RWPE1 (cell line): ENCODE results near the gene SDCCAG8.

Experiments used
- CTCF ChIA-PET: fragments of 350-600 bp; sonication (Branson Sonifier 250); formaldehyde crosslinking; extraction: SDS; loops from one replicate; lab custom pipeline; 2021; lab: Yijun Ruan, JAX
- POLR2A ChIA-PET: fragments of 400-600 bp; formaldehyde crosslinking; extraction: SDS; loops from one replicate; lab custom pipeline; 2020; ENCODE audit warnings: antibody characterized with exemption; ENCODE audit not compliant: low non-redundant PET; lab: Yijun Ruan, JAX
- DNase-seq: peaks from one replicate; pipeline ENCODE4 v3.0.0; 2012; ENCODE audit warnings: low spot score
- H3K27ac ChIP-seq: fragments of 450-650 bp; 2 replicates; pipeline ENCODE4 v1.5.1; 2017
- CTCF ChIP-seq: fragments of 450-650 bp; conservative IDR thresholded peaks from 2 replicates; pipeline ENCODE4 v1.5.1; 2017; ENCODE audit warnings: low read depth, mild to moderate bottlenecking

Gene SDCCAG8

GRCh38 chr1:243315455-243315854, 59.6 kb downstream of the SDCCAG8 start:
- POLR2A ChIA-PET: no interaction called here
- no peak for DNase-seq
- no peak for TF ChIP-seq CTCF
- no peak overlapping the region for H3K27ac ChIP-seq
- CTCF ChIA-PET: no interaction called here

- no peak for DNase-seq
- H3K27ac ChIP-seq: no peak overlapping the region
- TF ChIP-seq CTCF: no peak
- ChIA-PET CTCF (no interaction called here), POLR2A (no interaction called here)
Measured at GRCh38 chr1:243315893-243316292, 60.1 kb downstream of the SDCCAG8 start.

GRCh38 chr1:243316366-243316989, 60.6 kb downstream of the SDCCAG8 start:
- ChIA-PET POLR2A (no interaction called here), CTCF (no interaction called here)
- no peak for TF ChIP-seq CTCF
- no peak overlapping the region for H3K27ac ChIP-seq
- no peak for DNase-seq

GRCh38 chr1:243320224-243320623, 64.4 kb downstream of the SDCCAG8 start:
- CTCF ChIA-PET: no interaction called here
- POLR2A ChIA-PET: no interaction called here
- no peak for TF ChIP-seq CTCF

GRCh38 chr1:243322326-243322725, 66.5 kb downstream of the SDCCAG8 start:
- CTCF ChIA-PET: no interaction called here
- no peak overlapping the region for H3K27ac ChIP-seq
- no peak for DNase-seq
- TF ChIP-seq CTCF: no peak
- POLR2A ChIA-PET: no interaction called here

More at GRCh38 chr1:243320224-243320623, 64.4 kb downstream of the SDCCAG8 start:
- DNase-seq: no peak
- no peak overlapping the region for H3K27ac ChIP-seq

- ChIA-PET POLR2A (no interaction called here), CTCF (no interaction called here)
Measured at GRCh38 chr1:243323491-243323890, 67.7 kb downstream of the SDCCAG8 start.

More at GRCh38 chr1:243323491-243323890, 67.7 kb downstream of the SDCCAG8 start:
- no peak for DNase-seq
- TF ChIP-seq CTCF: no peak
- no peak overlapping the region for H3K27ac ChIP-seq
